Measurements from ENCODE around the gene ARMC5. TPM values are rescaled to one million over a fixed set of nuclear protein-coding genes. Genes with fewer than 3 reads are reported as not detected.
A peak's percentile ranks its signal among the peaks of the same experiment; 100 is the strongest.

The ARMC5 gene
- total and polyA plus RNA-seq, 9 of the 15 experiments (the other 6 are each of a cell fraction or from before 2014, with no cell fraction given): 0.11 to 13.5 (median 2.1) TPM

- peak; percentile 61; the same call in 1 of the 2 replicates for TF ChIP-seq ZNF592 (IDR thresholded peaks at IDR 0.05)
- TF ChIP-seq ILF3 (IDR thresholded peaks at IDR 0.05; ENCODE audit: borderline replicate concordance): no peak
- TF ChIP-seq KLF16 (IDR thresholded peaks at IDR 0.05): no peak
- TF ChIP-seq, protein P1, sequence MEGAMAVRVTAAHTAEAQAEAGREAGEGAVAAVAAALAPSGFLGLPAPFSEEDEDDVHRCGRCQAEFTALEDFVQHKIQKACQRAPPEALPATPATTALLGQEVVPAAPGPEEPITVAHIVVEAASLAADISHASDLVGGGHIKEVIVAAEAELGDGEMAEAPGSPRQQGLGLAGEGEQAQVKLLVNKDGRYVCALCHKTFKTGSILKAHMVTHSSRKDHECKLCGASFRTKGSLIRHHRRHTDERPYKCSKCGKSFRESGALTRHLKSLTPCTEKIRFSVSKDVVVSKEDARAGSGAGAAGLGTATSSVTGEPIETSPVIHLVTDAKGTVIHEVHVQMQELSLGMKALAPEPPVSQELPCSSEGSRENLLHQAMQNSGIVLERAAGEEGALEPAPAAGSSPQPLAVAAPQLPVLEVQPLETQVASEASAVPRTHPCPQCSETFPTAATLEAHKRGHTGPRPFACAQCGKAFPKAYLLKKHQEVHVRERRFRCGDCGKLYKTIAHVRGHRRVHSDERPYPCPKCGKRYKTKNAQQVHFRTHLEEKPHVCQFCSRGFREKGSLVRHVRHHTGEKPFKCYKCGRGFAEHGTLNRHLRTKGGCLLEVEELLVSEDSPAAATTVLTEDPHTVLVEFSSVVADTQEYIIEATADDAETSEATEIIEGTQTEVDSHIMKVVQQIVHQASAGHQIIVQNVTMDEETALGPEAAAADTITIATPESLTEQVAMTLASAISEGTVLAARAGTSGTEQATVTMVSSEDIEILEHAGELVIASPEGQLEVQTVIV (CRISPR knock-in tag; IDR thresholded peaks at IDR 0.05; ENCODE audit: borderline replicate concordance): no peak
- TF ChIP-seq SAP30 (IDR thresholded peaks at IDR 0.05; ENCODE audit: borderline replicate concordance, insufficient read depth, low read depth, low read length, poor library complexity, severe bottlenecking): peak; percentile 95
- TF ChIP-seq CREB1 (IDR thresholded peaks at IDR 0.05): peak; percentile 96
- peak; percentile 92 for TF ChIP-seq CREB1 (CRISPR knock-in tag; IDR thresholded peaks at IDR 0.05)
- no peak for TF ChIP-seq HLTF (IDR thresholded peaks at IDR 0.05)
- TF ChIP-seq RHOXF2B (CRISPR knock-in tag; conservative IDR thresholded peaks at IDR 0.05): 0 out of 2 replicates have a peak, but pooled peaks have one; percentile 47
- TF ChIP-seq, protein P2, sequence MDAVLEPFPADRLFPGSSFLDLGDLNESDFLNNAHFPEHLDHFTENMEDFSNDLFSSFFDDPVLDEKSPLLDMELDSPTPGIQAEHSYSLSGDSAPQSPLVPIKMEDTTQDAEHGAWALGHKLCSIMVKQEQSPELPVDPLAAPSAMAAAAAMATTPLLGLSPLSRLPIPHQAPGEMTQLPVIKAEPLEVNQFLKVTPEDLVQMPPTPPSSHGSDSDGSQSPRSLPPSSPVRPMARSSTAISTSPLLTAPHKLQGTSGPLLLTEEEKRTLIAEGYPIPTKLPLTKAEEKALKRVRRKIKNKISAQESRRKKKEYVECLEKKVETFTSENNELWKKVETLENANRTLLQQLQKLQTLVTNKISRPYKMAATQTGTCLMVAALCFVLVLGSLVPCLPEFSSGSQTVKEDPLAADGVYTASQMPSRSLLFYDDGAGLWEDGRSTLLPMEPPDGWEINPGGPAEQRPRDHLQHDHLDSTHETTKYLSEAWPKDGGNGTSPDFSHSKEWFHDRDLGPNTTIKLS (IDR thresholded peaks at IDR 0.05; ENCODE audit: borderline replicate concordance, low read depth): peak; percentile 95
- TF ChIP-seq SMC3 (conservative IDR thresholded peaks at IDR 0.05; ENCODE audit: insufficient read depth, low read depth, low read length): no peak
- TF ChIP-seq MTA2 (IDR thresholded peaks at IDR 0.05; ENCODE audit: low read depth): no peak
- no peak for TF ChIP-seq RUNX1 (IDR thresholded peaks at IDR 0.05; ENCODE audit: low read depth)
- TF ChIP-seq JUN (IDR thresholded peaks at IDR 0.05; ENCODE audit: borderline replicate concordance, low read depth, low read length): 0 out of 2 replicates have a peak, but pooled peaks have one; percentile 8
- TF ChIP-seq JUN (CRISPR knock-in tag; IDR thresholded peaks at IDR 0.05; ENCODE audit: borderline replicate concordance): no peak
- TF ChIP-seq ELF4 (CRISPR knock-in tag; IDR thresholded peaks at IDR 0.05): peak; percentile 97
- peak; percentile 61 for TF ChIP-seq EGR1 (conservative IDR thresholded peaks at IDR 0.05)
- TF ChIP-seq JUNB (CRISPR knock-in tag; conservative IDR thresholded peaks at IDR 0.05): no peak
- TF ChIP-seq ZNF696 (CRISPR knock-in tag; conservative IDR thresholded peaks at IDR 0.05): no peak
- no peak; the same call in 1 of the 2 replicates for TF ChIP-seq ZNF384 (IDR thresholded peaks at IDR 0.05; ENCODE audit: low read depth, low read length)
These were observed at the start of gene ARMC5 (continued) for GRCh38 chr16:31458844-31459686.
